HG03196 (cell line): ENCODE measurements around the gene SLC16A13.
A peak's percentile ranks its signal among the peaks of the same experiment; 100 is the strongest.
"Not testable (repeated sequence)": the region's sequence is repeated elsewhere in the genome, so short reads cannot be mapped to it uniquely, and the experiment has no call there.

ENCODE experiments used
- ATAC-seq: cut with Tn5 transposase; IDR thresholded peaks from one replicate; pipeline ENCODE4 v1.9.1; 2021; ENCODE audit not compliant: unreplicated experiment

The SLC16A13 gene

DNA sequence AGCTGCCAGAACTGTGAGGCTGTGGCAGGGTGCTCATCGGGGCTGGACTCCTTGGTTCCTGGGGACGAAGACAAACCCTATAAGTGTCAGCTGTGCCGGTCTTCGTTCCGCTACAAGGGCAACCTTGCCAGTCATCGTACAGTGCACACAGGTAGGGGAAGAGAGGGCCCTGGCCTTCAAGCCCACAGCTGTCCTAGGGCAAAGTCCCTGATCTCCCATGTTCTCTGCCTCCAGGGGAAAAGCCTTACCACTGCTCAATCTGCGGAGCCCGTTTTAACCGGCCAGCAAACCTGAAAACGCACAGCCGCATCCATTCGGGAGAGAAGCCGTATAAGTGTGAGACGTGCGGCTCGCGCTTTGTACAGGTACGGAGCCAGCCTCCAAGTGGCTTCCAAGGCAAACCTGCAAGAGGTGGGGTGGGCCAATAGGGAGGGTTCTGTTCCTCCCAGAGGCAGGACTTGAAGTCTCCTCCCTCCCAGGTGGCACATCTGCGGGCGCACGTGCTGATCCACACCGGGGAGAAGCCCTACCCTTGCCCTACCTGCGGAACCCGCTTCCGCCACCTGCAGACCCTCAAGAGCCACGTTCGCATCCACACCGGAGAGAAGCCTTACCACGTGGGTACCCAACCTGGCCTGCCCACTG is 9.2 kb upstream of the SLC16A13 start:
- no peak for ATAC-seq

DNA sequence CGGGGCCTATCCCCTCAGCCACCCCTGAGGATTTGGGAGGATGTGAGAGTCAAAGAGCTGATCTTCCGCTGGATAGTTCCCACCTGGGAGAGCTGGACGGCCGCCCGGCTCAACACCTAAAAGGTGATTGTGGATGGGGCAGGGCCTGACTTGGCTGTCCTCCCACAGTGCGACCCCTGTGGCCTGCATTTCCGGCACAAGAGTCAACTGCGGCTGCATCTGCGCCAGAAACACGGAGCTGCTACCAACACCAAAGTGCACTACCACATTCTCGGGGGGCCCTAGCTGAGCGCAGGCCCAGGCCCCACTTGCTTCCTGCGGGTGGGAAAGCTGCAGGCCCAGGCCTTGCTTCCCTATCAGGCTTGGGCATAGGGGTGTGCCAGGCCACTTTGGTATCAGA is 8.5 kb upstream of the SLC16A13 start:
- ATAC-seq, result no peak

DNA sequence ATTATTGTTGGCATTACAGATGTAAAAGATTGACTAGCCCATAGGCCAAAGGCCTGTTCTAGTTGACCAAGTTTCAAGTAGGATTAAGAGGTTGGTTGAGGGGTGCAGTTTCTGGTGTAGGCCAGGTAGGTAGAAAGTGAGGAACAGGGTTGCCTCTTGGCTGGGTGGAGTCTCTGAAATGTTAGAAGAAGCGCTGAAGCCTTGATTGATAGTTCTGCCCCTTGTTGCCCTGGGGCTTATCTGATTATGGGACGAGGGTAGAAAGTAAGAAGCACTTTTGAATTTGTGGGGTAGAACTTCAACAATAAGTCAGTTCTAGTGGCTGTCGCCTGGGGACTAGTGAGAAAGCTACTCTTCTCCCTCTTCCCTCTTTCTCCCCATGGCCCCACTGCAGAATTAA is 6.7 kb upstream of the SLC16A13 start:
- ATAC-seq, result no peak

DNA sequence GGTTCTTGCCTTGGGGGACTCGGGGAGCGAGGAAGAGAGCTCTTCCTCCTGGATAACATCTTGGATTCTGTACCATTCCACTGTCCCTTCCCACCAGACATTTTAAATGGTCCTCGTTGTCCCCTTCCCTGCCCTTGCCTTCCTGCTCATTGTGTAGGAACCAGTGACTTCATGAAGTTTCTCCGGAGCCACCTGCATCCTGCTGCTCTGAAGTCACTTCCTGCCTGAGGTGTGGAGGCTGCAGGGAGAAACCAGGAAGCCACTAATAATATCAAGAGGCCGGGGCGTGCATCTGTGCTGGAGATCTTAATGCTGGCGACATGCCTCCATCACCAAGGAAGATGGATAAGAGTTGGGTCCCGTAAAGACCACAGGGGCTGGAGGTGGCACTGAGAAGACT is 6.2 kb upstream of the SLC16A13 start:
- ATAC-seq, result no peak

DNA sequence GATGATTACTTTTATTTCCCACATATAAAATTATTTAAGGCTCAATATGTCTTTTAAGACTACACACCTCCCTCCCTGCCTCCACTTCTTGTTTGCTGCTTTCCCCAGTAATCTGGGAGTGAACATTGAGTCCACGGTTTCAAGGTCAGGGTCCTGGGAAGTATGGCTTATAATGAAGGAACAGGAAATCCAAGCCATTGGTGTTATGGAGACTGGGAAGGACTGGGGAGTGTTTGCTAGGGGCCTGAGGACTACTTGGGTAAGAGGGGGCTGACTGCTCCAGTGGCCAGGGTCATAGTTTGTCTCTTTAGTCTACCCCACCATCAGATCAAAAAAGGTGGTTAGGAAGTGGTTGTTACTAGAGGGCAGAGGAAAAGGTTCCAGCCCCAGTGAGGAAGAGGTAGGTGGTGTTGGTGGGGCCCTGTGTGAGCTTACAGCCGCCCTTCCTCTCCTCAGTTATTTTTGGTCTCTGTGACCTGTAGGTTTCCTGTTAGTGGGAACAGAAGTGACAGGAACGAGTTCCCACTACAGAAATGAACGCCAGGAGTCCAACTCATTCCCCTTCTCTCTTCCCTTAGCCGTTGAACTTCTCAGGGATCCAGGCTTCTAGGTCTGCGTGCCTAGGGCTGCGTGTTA is 742 bp upstream of the SLC16A13 start:
- ATAC-seq, result peak; percentile 12

DNA sequence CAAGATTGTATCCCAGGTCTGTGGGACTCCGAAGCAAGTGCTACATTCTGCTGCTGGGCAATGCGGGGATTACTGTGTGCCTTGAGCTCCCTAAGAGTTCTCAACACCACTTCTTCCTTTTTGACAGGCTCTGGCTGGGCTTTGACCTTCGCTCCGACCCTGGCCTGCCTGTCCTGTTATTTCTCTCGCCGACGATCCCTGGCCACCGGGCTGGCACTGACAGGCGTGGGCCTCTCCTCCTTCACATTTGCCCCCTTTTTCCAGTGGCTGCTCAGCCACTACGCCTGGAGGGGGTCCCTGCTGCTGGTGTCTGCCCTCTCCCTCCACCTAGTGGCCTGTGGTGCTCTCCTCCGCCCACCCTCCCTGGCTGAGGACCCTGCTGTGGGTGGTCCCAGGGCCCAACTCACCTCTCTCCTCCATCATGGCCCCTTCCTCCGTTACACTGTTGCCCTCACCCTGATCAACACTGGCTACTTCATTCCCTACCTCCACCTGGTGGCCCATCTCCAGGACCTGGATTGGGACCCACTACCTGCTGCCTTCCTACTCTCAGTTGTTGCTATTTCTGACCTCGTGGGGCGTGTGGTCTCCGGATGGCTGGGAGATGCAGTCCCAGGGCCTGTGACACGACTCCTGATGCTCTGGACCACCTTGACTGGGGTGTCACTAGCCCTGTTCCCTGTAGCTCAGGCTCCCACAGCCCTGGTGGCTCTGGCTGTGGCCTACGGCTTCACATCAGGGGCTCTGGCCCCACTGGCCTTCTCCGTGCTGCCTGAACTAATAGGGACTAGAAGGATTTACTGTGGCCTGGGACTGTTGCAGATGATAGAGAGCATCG is 2.4 kb downstream of the SLC16A13 start:
- no peak for ATAC-seq

DNA sequence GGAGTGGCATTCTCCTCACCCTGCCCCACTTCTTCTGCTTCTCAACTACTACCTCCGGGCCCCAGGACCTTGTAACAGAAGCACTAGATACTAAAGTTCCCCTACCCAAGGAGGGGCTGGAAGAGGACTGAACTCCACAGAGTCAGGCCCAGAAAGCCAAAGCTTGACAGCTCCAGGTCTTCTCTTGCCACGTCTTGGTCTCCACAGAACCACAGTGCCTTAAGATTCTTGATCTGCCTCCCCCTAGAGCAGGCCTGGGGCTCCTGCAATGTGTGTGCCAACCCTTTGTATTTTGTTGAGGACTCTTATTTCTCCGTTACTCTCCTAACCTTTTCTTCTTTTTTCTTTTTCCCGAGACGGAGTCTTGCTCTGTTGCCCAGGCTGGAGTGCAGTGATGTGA is 4.0 kb downstream of the SLC16A13 start:
- ATAC-seq, result no peak

DNA sequence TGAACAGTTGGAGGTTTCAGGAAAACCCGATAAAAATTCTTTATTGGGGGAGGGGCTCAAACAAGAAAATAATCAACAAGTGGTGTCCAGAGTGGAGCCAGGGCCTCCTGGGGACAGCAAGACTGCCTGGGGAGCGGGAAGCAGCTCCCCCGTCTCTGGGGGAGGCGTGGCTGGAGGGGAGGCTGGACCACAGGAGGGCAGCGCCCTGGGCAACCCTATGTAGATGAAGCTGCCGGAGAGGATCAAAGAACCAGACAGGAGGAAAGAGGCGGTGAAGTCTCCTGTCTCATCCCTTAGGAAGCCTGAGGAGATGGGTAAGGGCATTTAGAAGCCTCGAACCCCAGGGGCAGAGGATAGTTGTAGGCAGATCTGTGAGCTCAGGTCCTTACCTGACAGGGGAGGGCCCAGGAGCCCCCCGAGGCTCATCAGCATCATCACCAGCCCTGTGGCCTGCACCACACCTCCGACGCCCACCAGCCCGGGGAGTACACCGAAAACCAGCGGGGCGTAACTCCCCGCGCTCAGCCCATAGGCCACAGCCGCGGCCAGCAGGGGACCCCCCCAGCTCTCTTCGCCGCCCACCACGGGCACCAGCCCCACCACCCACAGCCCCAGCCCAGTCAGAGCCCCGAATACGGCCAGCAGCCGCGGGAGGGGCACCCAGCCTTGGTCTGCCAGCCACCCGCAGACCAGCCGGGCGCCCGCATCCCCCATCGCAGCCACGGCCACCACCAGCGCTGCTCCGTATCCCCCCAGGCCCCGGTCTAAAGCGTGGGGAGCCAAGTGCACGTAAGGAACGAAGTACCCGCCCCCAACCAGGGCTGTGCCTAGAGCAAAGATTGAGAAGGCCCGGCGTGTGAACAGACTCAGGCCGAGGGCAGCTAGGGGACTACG is 6.0 kb downstream of the SLC16A13 start:
- ATAC-seq, result no peak

DNA sequence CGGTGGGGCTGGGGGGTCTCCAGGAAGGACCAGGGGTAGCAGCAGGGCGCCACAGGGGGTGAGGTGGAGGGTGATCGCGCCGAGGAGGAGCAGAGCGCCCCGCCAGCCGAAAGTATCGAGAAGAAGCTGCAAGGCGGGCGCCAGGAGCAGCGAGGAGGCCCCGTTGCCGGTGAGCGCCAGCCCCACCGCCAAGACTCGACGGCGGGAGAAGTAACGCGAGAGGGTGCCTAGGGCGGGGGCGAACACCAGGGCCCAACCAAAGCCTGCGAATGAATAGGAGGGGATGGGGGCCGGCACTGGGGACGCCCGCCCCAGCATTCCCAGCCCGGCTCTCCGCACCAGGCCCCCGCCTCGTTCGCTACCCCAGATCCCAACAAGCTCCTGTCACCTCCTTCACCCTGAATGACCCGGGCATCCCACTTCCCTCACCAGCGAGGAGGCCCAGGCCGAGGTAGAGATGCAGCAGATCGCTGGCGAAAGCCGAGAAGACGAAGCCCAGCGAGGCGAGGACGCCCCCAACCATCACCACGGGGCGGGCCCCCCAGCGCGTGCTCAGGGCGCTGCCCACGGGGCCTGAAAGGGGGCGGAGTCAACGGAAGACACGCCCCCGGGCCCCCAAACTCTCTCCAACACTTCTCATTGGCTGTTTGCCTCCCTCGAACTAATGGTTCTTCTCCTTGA is 6.8 kb downstream of the SLC16A13 start:
- ATAC-seq, result no peak

DNA sequence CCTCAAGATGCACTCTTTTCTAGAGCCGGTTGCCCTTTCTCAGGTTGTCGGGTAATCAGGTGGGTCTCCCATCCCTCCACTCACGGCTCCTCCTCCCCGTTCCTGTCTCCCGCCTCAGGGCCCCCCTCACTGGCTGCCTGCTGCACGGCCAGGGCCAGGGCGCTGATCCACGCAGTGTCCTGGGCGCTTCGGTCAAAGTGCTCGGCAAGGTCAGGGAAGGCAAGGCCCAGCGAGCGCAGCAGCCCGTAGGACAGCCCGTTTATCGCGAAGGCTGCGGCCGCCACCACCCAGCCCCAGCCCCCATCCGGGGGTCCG is 7.3 kb downstream of the SLC16A13 start:
- no peak for ATAC-seq

DNA sequence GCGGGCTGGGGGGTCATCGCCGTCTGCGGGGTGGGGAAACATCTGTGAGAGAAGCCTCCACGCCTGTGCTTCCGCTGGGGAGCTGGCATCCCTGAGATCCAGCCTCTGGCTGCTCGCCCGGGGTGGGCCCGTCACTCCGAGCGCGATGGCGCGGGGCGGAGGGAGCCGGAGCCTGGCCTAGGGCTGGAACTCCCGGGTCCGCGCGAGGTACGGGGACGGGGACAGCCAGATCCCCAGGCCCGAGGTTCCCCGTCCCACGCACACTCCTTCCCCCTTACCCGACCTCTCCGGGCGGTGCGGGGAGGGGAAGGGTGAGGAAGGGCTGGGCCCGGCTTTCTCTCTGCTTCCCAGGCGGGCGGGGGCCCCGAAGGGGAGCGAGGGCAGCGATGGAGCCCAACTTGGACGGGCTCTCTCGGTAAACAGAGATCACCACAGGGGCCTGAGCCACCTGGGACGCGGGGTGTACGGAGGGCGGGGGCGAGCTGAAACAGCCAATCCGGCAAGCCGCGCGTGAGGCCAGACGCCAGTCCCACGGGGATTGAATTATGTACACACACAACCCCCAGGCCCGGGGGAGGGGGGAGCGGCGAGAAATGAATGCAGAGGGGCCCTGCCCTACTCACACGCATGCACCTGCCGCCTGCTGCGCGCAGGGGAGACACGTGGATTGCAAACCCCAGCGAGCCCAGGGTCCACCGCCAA is 7.8 kb downstream of the SLC16A13 start, which contains the start of gene SLC16A11:
TSS of gene SLC16A11 (minus strand) at position 596 of the 702 bp plus-strand sequence. CDS start at position 17, 579 bp downstream.
- ATAC-seq, result no peak

DNA sequence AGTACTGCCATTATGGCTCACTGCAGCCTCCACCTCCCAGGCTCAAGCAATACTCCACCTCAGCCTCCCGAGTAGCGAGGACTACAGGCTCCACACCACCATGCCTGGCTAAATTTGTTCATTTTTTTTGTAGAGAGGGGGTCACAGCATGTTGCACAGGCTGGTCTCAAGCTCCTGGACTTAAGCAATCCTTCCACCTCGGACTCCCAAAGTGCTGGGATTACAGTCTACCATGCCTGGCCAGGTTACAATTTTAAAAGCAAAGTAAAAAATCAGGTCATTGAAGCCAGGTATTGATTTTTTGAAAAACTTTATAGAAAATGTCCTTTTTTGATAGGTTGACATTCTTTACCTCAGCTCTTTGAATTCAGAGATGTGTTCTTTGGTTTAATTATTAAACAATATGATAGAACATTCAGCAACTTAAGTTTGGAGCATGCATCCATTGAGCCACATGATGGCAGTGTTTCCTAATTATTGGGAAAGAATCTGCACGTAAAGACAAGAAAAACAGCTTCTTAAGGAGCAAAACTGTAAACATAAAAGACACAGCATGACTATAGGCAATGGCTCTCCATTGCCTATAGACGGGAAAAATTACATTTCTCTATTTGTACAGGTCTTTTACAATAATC is 9.8 kb downstream of the SLC16A13 start:
- ATAC-seq, result no peak

DNA sequence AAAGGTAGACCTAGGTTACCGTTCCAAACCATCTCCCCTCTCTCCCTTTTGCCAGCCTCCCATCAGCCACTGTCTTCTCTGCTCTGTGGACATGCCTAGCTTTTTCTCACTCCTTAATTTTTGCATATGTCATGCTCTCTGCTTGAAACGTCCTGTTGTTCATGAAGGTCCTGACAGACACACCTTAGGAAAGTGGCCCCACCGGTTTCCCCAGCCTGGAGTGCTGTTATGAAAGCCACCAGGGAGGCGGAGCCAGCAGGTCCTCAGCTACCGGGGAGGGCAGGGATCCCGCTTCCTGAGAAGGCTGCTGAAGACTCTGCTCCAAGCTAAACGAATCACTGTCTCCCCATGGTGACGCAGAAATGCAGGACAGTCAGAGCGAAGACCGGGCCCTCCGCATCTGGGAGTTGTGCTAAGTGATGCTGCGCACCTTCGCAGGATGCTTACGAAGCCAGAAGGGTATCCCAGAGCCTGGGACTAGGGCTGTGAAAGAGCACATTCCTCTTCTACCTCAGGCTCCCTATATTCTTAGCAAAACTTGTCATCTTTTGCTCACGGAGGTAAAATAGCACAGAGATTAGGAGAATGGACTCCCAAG is 10.4 kb downstream of the SLC16A13 start:
- ATAC-seq, result no peak

DNA sequence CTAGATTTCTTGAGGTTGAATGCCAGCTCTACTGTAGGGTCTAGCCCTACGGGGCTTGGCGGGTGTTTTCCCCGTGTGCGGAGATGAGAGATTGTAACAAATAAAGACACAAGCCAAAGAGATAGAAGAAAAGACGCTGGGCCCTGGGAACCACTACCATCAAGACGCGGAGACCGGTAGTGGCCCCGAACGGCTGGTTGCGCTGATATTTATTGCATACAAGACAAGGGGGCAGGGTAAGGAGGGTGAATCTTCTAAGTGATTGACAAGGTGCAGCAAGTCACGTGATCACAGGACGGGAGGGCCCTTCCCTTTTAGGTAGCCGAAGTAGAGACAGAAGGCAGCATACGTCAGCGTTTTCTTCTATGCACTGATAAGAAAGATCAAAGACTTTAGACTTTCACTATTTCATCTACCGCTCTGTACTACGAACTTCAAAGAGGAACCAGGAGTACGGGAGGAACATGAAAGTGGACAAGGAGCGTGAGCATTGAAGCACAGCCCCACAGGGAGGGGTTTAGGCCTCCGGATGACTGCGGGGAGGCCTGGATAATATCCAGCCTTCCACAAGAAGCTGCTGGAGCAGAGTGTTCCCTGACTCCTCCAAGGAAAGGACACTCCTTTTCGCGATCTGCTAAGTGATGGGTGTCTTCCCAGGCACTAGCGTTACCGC is 11.0 kb downstream of the SLC16A13 start:
- ATAC-seq, result not testable (repeated sequence)

DNA sequence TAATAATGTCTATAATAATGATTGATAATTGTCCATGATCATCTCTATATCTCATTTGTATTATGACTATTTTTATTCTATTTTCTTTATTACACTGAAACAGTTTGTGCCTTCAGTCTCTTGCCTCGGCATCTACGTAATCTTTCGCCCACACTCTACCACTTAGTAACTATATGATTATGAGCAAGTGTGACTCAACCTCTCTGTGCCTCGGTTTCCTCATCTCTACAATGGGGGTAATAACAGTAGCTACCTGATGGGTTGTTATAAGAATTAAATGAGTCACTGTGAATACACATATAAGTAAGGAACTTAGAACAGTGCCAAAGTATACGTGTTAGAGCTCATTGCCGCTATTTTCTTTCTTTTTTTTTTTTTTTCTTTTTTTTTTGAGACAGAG is 11.8 kb downstream of the SLC16A13 start:
- no peak for ATAC-seq

DNA sequence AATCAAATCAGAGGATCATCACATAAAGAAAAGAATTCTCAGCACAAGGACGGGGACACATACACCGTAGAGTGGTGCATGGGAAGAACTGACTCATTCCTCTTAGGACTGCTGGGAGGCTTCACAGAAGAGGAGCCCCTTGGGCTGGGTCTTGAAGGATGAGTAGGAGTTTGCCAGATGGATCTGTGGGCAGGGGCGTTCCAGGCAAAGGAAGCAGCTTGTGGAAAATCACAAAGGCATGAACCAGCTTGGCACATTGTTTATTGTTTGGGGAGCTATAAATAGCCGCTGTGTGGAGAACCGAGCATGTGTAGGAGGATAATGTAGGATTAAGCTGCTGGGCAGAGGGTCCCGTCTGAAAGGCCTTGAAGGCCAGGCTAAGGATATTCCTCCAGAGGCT is 13.2 kb downstream of the SLC16A13 start:
- ATAC-seq, result no peak

DNA sequence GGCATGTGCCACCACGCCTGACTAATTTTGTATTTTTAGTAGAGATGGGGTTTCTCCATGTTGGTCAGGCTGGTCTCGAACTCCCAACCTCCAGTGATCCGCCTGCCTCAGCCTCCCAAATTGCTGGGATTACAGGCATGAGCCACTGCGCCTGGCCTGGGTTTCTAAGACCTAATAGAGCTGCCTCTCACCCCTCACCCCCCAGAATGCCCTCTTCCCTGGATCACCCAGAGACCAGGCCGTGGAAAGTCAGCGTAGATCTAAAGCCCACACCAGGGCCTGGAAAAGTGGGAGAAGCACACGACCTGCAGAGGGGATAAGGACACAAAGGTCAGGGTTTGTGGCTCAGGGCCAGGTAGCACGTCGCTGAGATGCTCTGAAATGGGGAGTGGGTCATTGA is 14.8 kb downstream of the SLC16A13 start:
- not testable (repeated sequence) for ATAC-seq

DNA sequence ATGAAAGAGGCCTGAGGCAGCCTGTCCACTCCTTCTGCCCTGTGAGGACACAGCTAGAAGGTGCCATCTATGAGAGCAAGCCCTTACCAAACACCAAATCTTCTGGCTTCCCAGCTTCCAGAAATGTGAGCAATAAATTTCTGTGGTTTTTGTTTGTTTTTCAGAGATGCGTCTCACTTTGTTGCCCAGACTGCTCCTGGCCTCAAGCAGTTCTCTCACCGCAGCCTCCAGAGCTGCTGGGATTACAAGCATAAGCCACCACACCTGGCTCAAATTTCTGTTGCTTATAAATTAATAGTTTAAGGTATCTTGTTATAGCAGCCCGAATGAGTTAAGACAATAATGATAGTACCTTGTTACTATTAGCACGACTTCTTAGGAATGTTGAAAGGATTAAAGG is 20.6 kb downstream of the SLC16A13 start:
- no peak for ATAC-seq
